Left ventricle myocardium inferior (tissue), 1 donor: Measurements from ENCODE around the gene TRPV3. TPM values are rescaled to one million over a fixed set of nuclear protein-coding genes. Genes with fewer than 3 reads are reported as not detected.

Experiments used
- DNase-seq: peaks from one replicate; pipeline ENCODE4 v3.0.0-alpha.2; 2020
- H3K27ac ChIP-seq: fragments of 200-600 bp; replicated peaks from 2 replicates; pipeline ENCODE4 v1.8.0; 2021
- H3K27me3 ChIP-seq: fragments of 200-600 bp; 2 replicates; pipeline ENCODE4 v1.8.0; 2021; ENCODE audit warnings: low read depth
- H3K36me3 ChIP-seq: fragments of 200-600 bp; 2 replicates; pipeline ENCODE4 v1.8.0; 2021
- H3K4me1 ChIP-seq: fragments of 200-600 bp; 2 replicates; pipeline ENCODE4 v1.8.0; 2021
- H3K4me3 ChIP-seq: fragments of 200-600 bp; 2 replicates; pipeline ENCODE4 v1.8.0; 2021; ENCODE audit warnings: mild to moderate bottlenecking, moderate library complexity
- H3K9me3 ChIP-seq: fragments of 200-600 bp; replicated peaks from 2 replicates; pipeline ENCODE4 v1.8.0; 2021
- CTCF ChIP-seq: fragments of 200-600 bp; IDR thresholded peaks from 2 replicates; pipeline ENCODE4 v1.8.0; 2021; ENCODE audit warnings: antibody characterized with exemption, mild to moderate bottlenecking, borderline replicate concordance
- intact Hi-C: fragments of 100-400 bp; cut with micrococcal nuclease; formaldehyde crosslinking; loops from one replicate; pipeline ENCODE4 v1.11.0; 2022
- total RNA-seq: library from RNA; stranded (reverse); fragmentation: NEBNext Ultra II Directional; extraction: Animal tissue kit (Norgen Biotek cat#: 25700); gene quantifications from one replicate; pipeline ENCODE4 v1.2.1, GENCODE V29; 2021
- donor health status: DM: no; HTN: yes; CAD: no; lungs with severe emphysema.

The TRPV3 gene
- total RNA-seq, 1 donor from 2014 or later = 1.0 TPM

DNA sequence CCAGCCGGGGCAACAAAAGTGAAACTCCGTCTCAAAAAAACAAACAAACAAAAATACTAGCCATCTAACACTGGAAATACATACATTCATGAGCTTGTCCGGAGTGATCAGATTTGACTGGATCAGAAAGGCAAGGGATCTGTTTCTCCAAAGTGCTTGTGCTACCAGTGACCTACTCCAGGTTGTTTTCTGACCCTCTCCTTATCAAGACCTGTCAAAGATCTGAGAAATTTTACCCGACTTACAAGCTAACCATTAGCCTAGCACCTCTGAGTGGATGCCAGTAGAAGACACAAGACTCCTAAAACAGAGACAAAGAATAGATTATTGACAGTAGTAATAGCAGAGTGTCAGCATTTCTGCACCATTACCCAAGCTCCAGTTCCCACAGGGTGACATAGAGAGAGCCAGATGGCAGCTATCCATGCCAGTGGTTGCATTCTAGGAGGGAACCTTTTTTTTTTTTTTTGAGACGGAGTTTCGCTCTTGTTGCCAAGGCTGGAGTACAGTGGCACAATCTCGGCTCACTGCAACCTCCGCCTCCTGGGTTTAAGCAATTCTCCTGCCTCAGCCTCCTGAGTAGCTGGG, 72.0 kb downstream of the TRPV3 start:
- Histone ChIP-seq H3K27me3 (peaks cover 6% of the 10 kb centered on the region), H3K27ac (no peak overlapping the region), H3K9me3 (no peaks in the 10 kb centered on the region), H3K4me3 (no peak overlapping the region), H3K4me1 (no peaks in the 10 kb centered on the region), H3K36me3 (no peaks in the 10 kb centered on the region)
- no peak for TF ChIP-seq CTCF
- DNase-seq = no peak
- intact Hi-C loops = no loop called here

DNA sequence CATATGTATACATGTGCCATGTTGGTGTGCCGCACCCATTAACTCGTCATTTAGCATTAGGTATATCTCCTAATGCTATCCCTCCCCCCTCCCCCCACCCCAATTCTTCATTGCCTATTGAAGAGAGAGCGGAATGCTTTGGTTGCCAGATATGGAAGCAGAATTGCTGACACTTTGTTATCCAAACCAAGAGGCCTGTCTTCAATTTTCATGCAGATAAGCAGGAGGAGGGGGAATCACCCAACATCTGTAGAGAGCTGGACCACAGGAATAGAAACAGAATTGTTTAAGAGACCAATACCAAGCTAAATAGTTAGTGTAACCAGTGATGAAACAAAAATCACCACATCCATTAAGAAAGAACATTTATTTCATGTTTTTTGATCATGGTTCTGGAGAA, 74.8 kb downstream of the TRPV3 start:
- no peaks in the 10 kb centered on the region for H3K9me3 ChIP-seq
- no peak for TF ChIP-seq CTCF
- no peaks in the 10 kb centered on the region for H3K36me3 ChIP-seq
- no peaks in the 10 kb centered on the region for H3K27me3 ChIP-seq
- intact Hi-C loops = no loop called here
- no peak overlapping the region for H3K27ac ChIP-seq
- DNase-seq = no peak
- no peak overlapping the region for H3K4me3 ChIP-seq
- no peaks in the 10 kb centered on the region for H3K4me1 ChIP-seq

- TF ChIP-seq CTCF = no peak
- Histone ChIP-seq H3K27ac (no peak overlapping the region), H3K9me3 (no peaks in the 10 kb centered on the region), H3K27me3 (no peaks in the 10 kb centered on the region), H3K36me3 (no peaks in the 10 kb centered on the region), H3K4me3 (no peak overlapping the region), H3K4me1 (peaks cover 9% of the 10 kb centered on the region)
- no peak for DNase-seq
- intact Hi-C loops = no loop called here
Measured at GRCh38 chr17:3479988-3480387, 77.6 kb downstream of the TRPV3 start.

GRCh38 chr17:3475812-3476610, 81.6 kb downstream of the TRPV3 start, which contains the start of gene ASPA:
ASPA (plus strand) TSS chr17:3475997; CDS start chr17:3476160, 163 bp downstream.
- Histone ChIP-seq H3K9me3 (no peaks in the 10 kb centered on the region), H3K27ac (peak within 1 kb of the TSS; percentile 57), H3K27me3 (no peaks in the 10 kb centered on the region), H3K36me3 (no peaks in the 10 kb centered on the region), H3K4me3 (peak within 1 kb of the TSS; percentile 58), H3K4me1 (peaks cover 21% of the 10 kb centered on the region)
- DNase-seq = no peak
- no peak for TF ChIP-seq CTCF
- intact Hi-C loops = no loop called here

DNA sequence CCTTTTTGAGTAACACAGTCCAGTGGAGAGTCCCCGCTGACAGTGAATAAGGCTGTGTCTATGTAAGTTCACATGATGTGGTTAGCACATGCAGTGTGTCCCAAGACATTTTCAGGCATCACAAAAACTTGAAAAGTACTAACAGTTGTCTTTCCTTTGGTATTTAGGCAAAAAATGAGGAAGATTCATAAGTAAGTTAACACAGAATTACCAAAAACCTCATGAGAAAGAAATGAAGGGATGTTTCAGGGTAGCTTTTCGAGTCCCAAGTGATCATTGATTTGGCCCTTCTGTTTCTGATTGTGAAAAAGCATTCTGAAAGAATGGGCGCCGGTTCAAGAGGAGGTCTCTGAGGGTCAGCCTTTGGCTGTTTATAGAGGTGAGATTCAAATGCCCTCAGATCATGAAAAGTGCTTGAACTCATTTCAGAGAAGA, 82.3 kb downstream of the TRPV3 start:
- Histone ChIP-seq H3K36me3 (no peaks in the 10 kb centered on the region), H3K27me3 (no peaks in the 10 kb centered on the region), H3K4me1 (peaks cover 21% of the 10 kb centered on the region), H3K9me3 (no peaks in the 10 kb centered on the region), H3K4me3 (peak overlapping the region; percentile 58), H3K27ac (peak overlapping the region; percentile 57)
- TF ChIP-seq CTCF = no peak
- intact Hi-C loops = no loop called here
- no peak for DNase-seq
